Progenitor cell of endocrine pancreas (in vitro differentiated cells): Measurements from ENCODE around the gene TCOF1. TPM values are rescaled to one million over a fixed set of nuclear protein-coding genes. Genes with fewer than 3 reads are reported as not detected.

Experiments used
- DNase-seq: peaks from one replicate; pipeline ENCODE4 v3.0.0; 2021; ENCODE audit warnings: low spot score; ENCODE audit not compliant: unreplicated experiment
- H3K27ac Mint-ChIP-seq: 2 replicates; pipeline ENCODE4 v1.8.0; 2021; ENCODE audit warnings: mild to moderate bottlenecking, moderate library complexity, mixed read lengths
- H3K27me3 Mint-ChIP-seq: 2 replicates; pipeline ENCODE4 v1.8.0; 2021; ENCODE audit warnings: mixed read lengths
- H3K36me3 Mint-ChIP-seq: 2 replicates; pipeline ENCODE4 v1.8.0; 2022; ENCODE audit warnings: mixed read lengths; ENCODE audit not compliant: insufficient read depth
- H3K4me1 Mint-ChIP-seq: 2 replicates; pipeline ENCODE4 v1.8.0; 2021; ENCODE audit warnings: low read depth, mixed read lengths
- H3K4me3 Mint-ChIP-seq: 2 replicates; pipeline ENCODE4 v1.8.0; 2021; ENCODE audit warnings: low read depth, mild to moderate bottlenecking, moderate library complexity, mixed read lengths
- H3K9me3 Mint-ChIP-seq: 2 replicates; pipeline ENCODE4 v1.8.0; 2021; ENCODE audit warnings: low read depth, mixed read lengths
- CTCF ChIP-seq: fragments of 200-600 bp; sonication (generic); IDR thresholded peaks from one replicate; pipeline ENCODE4 v1.5.0; 2021; ENCODE audit warnings: antibody characterized with exemption, mild to moderate bottlenecking; ENCODE audit not compliant: unreplicated experiment
- total RNA-seq: library from RNA; stranded (reverse); gene quantifications from 2 replicates; pipeline ENCODE4 v1.2.1, GENCODE V29; 2021

TCOF1 gene
- total RNA-seq, 1 donor from 2014 or later, result 58.9 TPM

- TF ChIP-seq CTCF, result no peak
- Mint-ChIP-seq H3K27me3 (no peaks in the 10 kb centered on the region), H3K9me3 (no peaks in the 10 kb centered on the region), H3K4me3 (no peak overlapping the region), H3K27ac (no peak overlapping the region), H3K36me3 (peaks cover 3% of the 10 kb centered on the region), H3K4me1 (peaks cover 10% of the 10 kb centered on the region)
- DNase-seq, result no peak
Measured at GRCh38 chr5:150406723-150407095, 49.2 kb downstream of the TCOF1 start.

- no peak overlapping the region for H3K4me3 Mint-ChIP-seq
- no peaks in the 10 kb centered on the region for H3K9me3 Mint-ChIP-seq
- H3K27ac Mint-ChIP-seq, result no peak overlapping the region
- TF ChIP-seq CTCF, result no peak
- H3K27me3 Mint-ChIP-seq, result no peaks in the 10 kb centered on the region
- peaks cover 10% of the 10 kb centered on the region for H3K4me1 Mint-ChIP-seq
- DNase-seq, result no peak
- H3K36me3 Mint-ChIP-seq, result peaks cover 3% of the 10 kb centered on the region
Measured at GRCh38 chr5:150407096-150407720, 49.7 kb downstream of the TCOF1 start.

GRCh38 chr5:150408231-150408943, 50.9 kb downstream of the TCOF1 start:
- H3K27ac Mint-ChIP-seq, result no peak overlapping the region
- TF ChIP-seq CTCF, result no peak

GRCh38 chr5:150409638-150410523, 52.4 kb downstream of the TCOF1 start:
- H3K4me1 Mint-ChIP-seq, result peaks cover 21% of the 10 kb centered on the region
- H3K27ac Mint-ChIP-seq, result peak overlapping the region; percentile 91
- TF ChIP-seq CTCF, result no peak
- peak overlapping the region; percentile 57 for H3K4me3 Mint-ChIP-seq
- H3K9me3 Mint-ChIP-seq, result no peaks in the 10 kb centered on the region
- no peaks in the 10 kb centered on the region for H3K27me3 Mint-ChIP-seq
- H3K36me3 Mint-ChIP-seq, result no peaks in the 10 kb centered on the region
- peak; percentile 59 for DNase-seq

More at GRCh38 chr5:150408231-150408943, 50.9 kb downstream of the TCOF1 start:
- Mint-ChIP-seq H3K4me1 (peaks cover 21% of the 10 kb centered on the region), H3K4me3 (no peak overlapping the region), H3K36me3 (no peaks in the 10 kb centered on the region), H3K27me3 (no peaks in the 10 kb centered on the region), H3K9me3 (no peaks in the 10 kb centered on the region)
- DNase-seq, result no peak

DNA sequence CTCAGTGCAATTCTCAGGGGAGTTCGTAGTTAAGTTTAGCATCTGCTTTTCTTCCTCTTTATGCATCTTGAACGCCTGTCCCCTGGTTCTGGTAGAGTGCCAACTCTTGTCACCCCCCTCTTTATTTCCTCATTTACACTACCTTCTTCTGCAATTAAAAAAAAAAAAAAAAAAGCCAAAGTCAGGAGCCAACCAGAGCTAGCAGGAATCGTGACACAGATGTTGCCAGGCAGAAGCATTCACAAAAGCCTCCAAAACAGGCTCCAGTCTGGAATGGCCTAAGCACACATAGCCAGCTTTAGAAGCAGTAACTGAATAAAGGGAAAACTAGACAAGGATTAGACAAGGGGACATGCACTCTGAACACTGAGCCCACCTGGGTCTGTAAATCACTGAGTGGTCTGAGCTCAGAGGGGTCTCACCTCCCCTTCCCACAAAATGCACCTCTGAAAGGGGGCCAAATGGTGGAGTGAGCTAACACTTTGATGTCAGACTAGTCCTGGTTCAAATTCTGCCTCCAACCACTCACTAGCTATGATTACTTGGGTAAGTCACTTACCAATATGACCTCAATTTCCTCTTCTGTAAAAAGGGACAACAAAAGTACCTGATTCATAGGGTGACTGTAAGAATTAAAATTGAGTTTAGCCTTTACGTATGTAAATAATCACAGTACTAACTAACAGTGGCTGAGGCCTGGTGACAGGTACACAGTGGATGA, 53.2 kb downstream of the TCOF1 start:
- no peaks in the 10 kb centered on the region for H3K9me3 Mint-ChIP-seq
- peak overlapping the region; percentile 91 for H3K27ac Mint-ChIP-seq
- H3K27me3 Mint-ChIP-seq, result no peaks in the 10 kb centered on the region
- no peak for TF ChIP-seq CTCF
- peak overlapping the region; percentile 57 for H3K4me3 Mint-ChIP-seq
- no peaks in the 10 kb centered on the region for H3K36me3 Mint-ChIP-seq
- H3K4me1 Mint-ChIP-seq, result peaks cover 21% of the 10 kb centered on the region
- peak; percentile 29 for DNase-seq
